Thoracic aorta (tissue), 2 donors: ENCODE measurements around the gene DOK5. TPM values are rescaled to one million over a fixed set of nuclear protein-coding genes. Genes with fewer than 3 reads are reported as not detected.

ENCODE experiments used
- ATAC-seq: fragments of 150-250 bp; one replicate; pipeline ENCODE4 v1.8.0; 2017; ENCODE audit warnings: low read depth; ENCODE audit not compliant: insufficient number of reproducible peaks, low FRiP score
- DNase-seq: peaks from one replicate; pipeline ENCODE4 v3.0.0-alpha.2; 2020; ENCODE audit warnings: low spot score
- H3K27ac ChIP-seq, 2 donors: fragments of 200-600 bp; sonication (generic); 1 replicate in 1 of 2; 2 replicates in 1 of 2; pipeline ENCODE4 v1.5.1; 2016; ENCODE audit warnings: mild to moderate bottlenecking in 2 of 2, moderate library complexity in 2 of 2
- H3K27me3 ChIP-seq: fragments of 200-600 bp; sonication (generic); replicated peaks from 2 replicates; pipeline ENCODE4 v1.6.0; 2016; ENCODE audit warnings: mild to moderate bottlenecking; ENCODE audit not compliant: insufficient read depth
- H3K36me3 ChIP-seq: fragments of 200-600 bp; sonication (generic); one replicate; pipeline ENCODE4 v1.5.1; 2016
- H3K4me1 ChIP-seq, 2 donors: fragments of 200-600 bp; sonication (generic); 1 replicate in 1 of 2; 2 replicates in 1 of 2; pipeline versions ENCODE4 v1.5.1 to v1.6.0; 2016; ENCODE audit warnings: low read depth in 2 of 2, mild to moderate bottlenecking in 1 of 2; ENCODE audit not compliant: control insufficient read depth in 1 of 2
- H3K4me3 ChIP-seq: fragments of 200-600 bp; sonication (generic); 2 replicates; pipeline ENCODE4 v1.5.1; 2016; ENCODE audit warnings: mild to moderate bottlenecking
- H3K9me3 ChIP-seq: fragments of 200-600 bp; sonication (generic); 2 replicates; pipeline ENCODE4 v1.5.1; 2016
- CTCF ChIP-seq: fragments of 200-600 bp; sonication (generic); IDR thresholded peaks from one replicate; pipeline ENCODE4 v1.5.1; 2019; ENCODE audit warnings: antibody characterized with exemption
- total RNA-seq, 2 donors: library from RNA; depleted of rRNA; stranded (reverse); fragments of >200 nt; gene quantifications; one replicate each; pipeline versions ENCODE4 v1.1.0 to v1.2.3, GENCODE V29; 2016

Gene DOK5
- total RNA-seq, 2 donors from 2014 or later: 8.3 to 21.7 TPM

GRCh38 chr20:54692168-54692887 is 216.9 kb downstream of the DOK5 start:
- Histone ChIP-seq H3K27ac (no peak overlapping the region), H3K9me3 (no peaks in the 10 kb centered on the region), H3K4me1 (no peaks in the 10 kb centered on the region), H3K4me3 (no peak overlapping the region), H3K36me3 (no peaks in the 10 kb centered on the region), H3K27me3 (no peaks in the 10 kb centered on the region)
- no peak for TF ChIP-seq CTCF
- DNase-seq (no peak), ATAC-seq (no peak)

GRCh38 chr20:54694516-54694915 is 219.1 kb downstream of the DOK5 start:
- TF ChIP-seq CTCF: no peak
- DNase-seq (no peak), ATAC-seq (no peak)
- Histone ChIP-seq H3K36me3 (no peaks in the 10 kb centered on the region), H3K4me1 (no peaks in the 10 kb centered on the region), H3K27me3 (no peaks in the 10 kb centered on the region), H3K4me3 (no peak overlapping the region), H3K9me3 (no peaks in the 10 kb centered on the region), H3K27ac (no peak overlapping the region)

GRCh38 chr20:54698373-54698772 is 223.0 kb downstream of the DOK5 start:
- no peak overlapping the region for H3K4me3 ChIP-seq
- no peaks in the 10 kb centered on the region for H3K27me3 ChIP-seq
- H3K9me3 ChIP-seq: no peaks in the 10 kb centered on the region
- DNase-seq: no peak
- TF ChIP-seq CTCF: no peak
- no peaks in the 10 kb centered on the region for H3K36me3 ChIP-seq
- ATAC-seq: no peak
- no peaks in the 10 kb centered on the region for H3K4me1 ChIP-seq
- no peak overlapping the region for H3K27ac ChIP-seq
